Measurements from ENCODE around the gene SH3YL1. TPM values are rescaled to one million over a fixed set of nuclear protein-coding genes. Genes with fewer than 3 reads are reported as not detected.

The SH3YL1 gene
- total and polyA plus RNA-seq, 2 experiments from 2014 or later, result 35.6 to 45.8 TPM

- no peak overlapping the region; the same call in 1 of the 2 replicates for H3K27ac Mint-ChIP-seq
- Histone ChIP-seq H2AFZ (no peak overlapping the region), H3K27me3 (ENCODE audit: insufficient read depth) (no peaks in the 10 kb centered on the region), H3K4me2 (no peak overlapping the region), H3F3A (replicated peaks; ENCODE audit: low read depth) (no peaks in the 10 kb centered on the region), H3K79me2 (replicated peaks; ENCODE audit: insufficient read depth) (no peaks in the 10 kb centered on the region), H3K36me3 (ENCODE audit: insufficient read depth) (peaks cover 3% of the 10 kb centered on the region; the same call in 1 of the 2 replicates), H3K27ac (ENCODE audit: low read depth) (no peak overlapping the region), H3K4me1 (ENCODE audit: insufficient read depth) (peaks cover 4% of the 10 kb centered on the region; the same call in 1 of the 2 replicates), H3K9me2 (ENCODE audit: insufficient read depth) (no peaks in the 10 kb centered on the region), H3K4me3 (no peak overlapping the region), H4K20me1 (replicated peaks; ENCODE audit: insufficient read depth) (no peaks in the 10 kb centered on the region)
- H3K4me3 Mint-ChIP-seq, result no peak overlapping the region
- H3K9me3 Mint-ChIP-seq, result no peaks in the 10 kb centered on the region; the same call in 2 of the 3 replicates
- H3K36me3 Mint-ChIP-seq (ENCODE audit: low read depth), result peaks cover 17% of the 10 kb centered on the region; the same call in 2 of the 3 replicates
- no peak for ATAC-seq
- TF ChIP-seq REST (IDR thresholded peaks at IDR 0.05; ENCODE audit: unreplicated experiment), result no peak
- no peak for TF ChIP-seq JUNB (IDR thresholded peaks at IDR 0.05; ENCODE audit: unreplicated experiment)
- no peak for TF ChIP-seq STAT1 (IDR thresholded peaks at IDR 0.05; ENCODE audit: unreplicated experiment)
- TF ChIP-seq NANOG (IDR thresholded peaks at IDR 0.05; ENCODE audit: borderline replicate concordance), result no peak
- no peak for TF ChIP-seq ZNF331 (CRISPR knock-in tag; IDR thresholded peaks at IDR 0.05; ENCODE audit: low read depth)
- TF ChIP-seq ETS1 (IDR thresholded peaks at IDR 0.05), result no peak
- no peak for TF ChIP-seq CREB1 (CRISPR knock-in tag; IDR thresholded peaks at IDR 0.05; ENCODE audit: low read depth)
- no peak for TF ChIP-seq EZH2 (IDR thresholded peaks at IDR 0.05; ENCODE audit: low read depth, unreplicated experiment)
- TF ChIP-seq CTCF (conservative IDR thresholded peaks at IDR 0.05; ENCODE audit: low read depth in 2 of 2), result no peak
- no peak for DNase-seq (ENCODE audit: low spot score)
- peaks cover 15% of the 10 kb centered on the region for H3K4me1 Mint-ChIP-seq
- no peaks in the 10 kb centered on the region for H3K27me3 Mint-ChIP-seq (ENCODE audit: insufficient read depth, low read depth, poor library complexity)
These were observed 15.1 kb downstream of the SH3YL1 start for GRCh38 chr2:248724-249123.
